ENCODE measurements around the gene PARN. TPM values are rescaled to one million over a fixed set of nuclear protein-coding genes. Genes with fewer than 3 reads are reported as not detected.
"Not testable (repeated sequence)": the region's sequence is repeated elsewhere in the genome, so short reads cannot be mapped to it uniquely, and the experiment has no call there.

Gene PARN
- total and polyA plus RNA-seq, 2 of the 4 experiments (the other 2 are of a cell fraction), result 24.6 to 25.1 TPM

DNA sequence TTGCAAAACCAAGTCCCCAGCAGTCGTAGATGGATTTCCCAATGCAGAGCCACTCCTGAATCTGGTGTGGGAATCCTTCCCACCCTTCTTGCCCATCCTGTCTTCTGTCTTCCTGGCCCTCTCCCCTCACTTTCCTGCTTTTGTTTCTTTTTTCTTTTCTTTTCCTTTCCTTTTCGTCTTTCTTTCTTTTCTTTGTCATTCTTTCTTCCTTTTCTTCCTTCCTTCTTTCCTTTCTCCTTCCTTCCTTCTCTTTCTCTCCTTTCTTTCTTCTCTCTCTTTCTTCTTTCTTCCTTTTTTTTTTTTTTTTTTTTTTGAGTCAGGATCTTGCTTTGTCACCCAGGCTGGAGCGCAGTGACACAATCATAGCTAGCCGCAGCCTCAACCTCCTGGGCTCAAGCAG, 209.8 kb downstream of the PARN start:
- H3K56ac ChIP-seq (ENCODE audit: extremely low read depth, insufficient read depth, low read length); H3K36me3 ChIP-seq (ENCODE audit: control insufficient read depth, insufficient read depth, low read length); H3K4me2 ChIP-seq (ENCODE audit: low read depth, low read length); H2BK120ac ChIP-seq (ENCODE audit: low read depth, low read length); H3K9me1 ChIP-seq (ENCODE audit: insufficient read depth, low read length); H3K27ac ChIP-seq (ENCODE audit: insufficient read depth, low read length); H2AK5ac ChIP-seq (ENCODE audit: low read depth, low read length); in situ Hi-C loops (cut with MboI; ENCODE audit: low sequenced_read_pairs); H3K14ac ChIP-seq (replicated peaks; ENCODE audit: low read depth, low read length); H3K9me3 ChIP-seq (ENCODE audit: control insufficient read depth, insufficient read depth, low read length); H3K79me1 ChIP-seq (ENCODE audit: low read depth in 1 of 2, low read length in 2 of 2); H2BK20ac ChIP-seq (ENCODE audit: low read depth, low read length); BruUV-seq (replicated peaks); intact Hi-C loops (cut with micrococcal nuclease); H3K4me3 ChIP-seq (ENCODE audit: insufficient read depth, low read depth, low read length); H3K4me1 ChIP-seq (ENCODE audit: control insufficient read depth, insufficient read depth, low read length); DNase-seq; H3K18ac ChIP-seq (ENCODE audit: low read depth, low read length); H4K20me1 ChIP-seq (ENCODE audit: insufficient read depth, low read length); H3K27me3 ChIP-seq (ENCODE audit: control insufficient read depth, insufficient read depth, low read length); H2BK5ac ChIP-seq (ENCODE audit: low read depth, low read length, poor library complexity, severe bottlenecking); H4K91ac ChIP-seq (ENCODE audit: insufficient read depth, low read depth, low read length); H4K8ac ChIP-seq (ENCODE audit: low read depth in 2 of 2, low read length in 2 of 2); H2BK15ac ChIP-seq (ENCODE audit: low read depth, low read length); H4K5ac ChIP-seq (ENCODE audit: low read depth, low read length); POLR2A ChIA-PET (ENCODE audit: unreplicated experiment); H2AK9ac ChIP-seq (replicated peaks; ENCODE audit: low read depth, low read length, poor library complexity); dilution Hi-C loops (cut with HindIII; ENCODE audit: low sequenced_read_pairs, unreplicated experiment); H3K9ac ChIP-seq (ENCODE audit: low read depth, low read length); H3K23ac ChIP-seq (ENCODE audit: low read depth, low read length); H3K4ac ChIP-seq (ENCODE audit: low read depth, low read length); ATAC-seq (ENCODE audit: low read depth); CTCF ChIA-PET; H2AFZ ChIP-seq (replicated peaks; ENCODE audit: low read length, poor library complexity): not testable (repeated sequence)
- 80% methylated on average over 1 of the region's 4 CpGs; no CpG with 5 or more reads in 1 of the 2 experiments for WGBS, 2 experiments (ENCODE audit: extremely low coverage in 2 of 2, insufficient read length in 1 of 2)
